RWPE2 (cell line): ENCODE measurements around the gene PIK3R1.

Experiments
- ATAC-seq: fragments of 200-7000 bp; cut with Tn5 transposase; 3 replicates; pipeline ENCODE4 v1.9.1; 2021; ENCODE audit warnings: low read depth
- DNase-seq: peaks from one replicate; pipeline ENCODE4 v3.0.0-alpha.2; 2020; ENCODE audit warnings: low spot score
- H3K27ac ChIP-seq: fragments of 450-650 bp; 2 replicates; pipeline ENCODE4 v1.5.1; 2017; ENCODE audit warnings: mild to moderate bottlenecking; ENCODE audit not compliant: poor library complexity, severe bottlenecking
- H3K27me3 ChIP-seq: fragments of 250-450 bp; sonication (Bioruptor Pico); 2 replicates; pipeline ENCODE4 v1.5.1; 2021; ENCODE audit warnings: mild to moderate bottlenecking, moderate library complexity; ENCODE audit not compliant: insufficient read depth, poor library complexity, severe bottlenecking
- H3K36me3 ChIP-seq: fragments of 250-450 bp; sonication (Bioruptor Pico); 2 replicates; pipeline ENCODE4 v1.5.1; 2020; ENCODE audit warnings: low read depth, mild to moderate bottlenecking, moderate library complexity
- H3K4me1 ChIP-seq: fragments of 250-450 bp; sonication (Bioruptor Pico); 2 replicates; pipeline ENCODE4 v1.5.1; 2021; ENCODE audit warnings: mild to moderate bottlenecking, moderate library complexity; ENCODE audit not compliant: insufficient read depth, poor library complexity, severe bottlenecking
- H3K4me3 ChIP-seq: fragments of 250-450 bp; sonication (Bioruptor Pico); 2 replicates; pipeline ENCODE4 v1.5.1; 2021; ENCODE audit warnings: mild to moderate bottlenecking, moderate library complexity; ENCODE audit not compliant: severe bottlenecking
- H3K9me3 ChIP-seq: fragments of 250-450 bp; sonication (Bioruptor Pico); 2 replicates; pipeline ENCODE4 v1.5.1; 2021; ENCODE audit warnings: mild to moderate bottlenecking, moderate library complexity; ENCODE audit not compliant: severe bottlenecking
- CTCF ChIP-seq: fragments of 450-650 bp; IDR thresholded peaks from one replicate; pipeline ENCODE4 v1.5.1; 2017; ENCODE audit warnings: mild to moderate bottlenecking, moderate library complexity; ENCODE audit not compliant: poor library complexity, severe bottlenecking

PIK3R1 gene

GRCh38 chr5:68333649-68334552, 118.3 kb downstream of the PIK3R1 start:
- H3K4me1 ChIP-seq = peaks cover 38% of the 10 kb centered on the region
- H3K36me3 ChIP-seq = no peaks in the 10 kb centered on the region
- peak; percentile 71 for TF ChIP-seq CTCF
- peak; percentile 79 for ATAC-seq
- H3K4me3 ChIP-seq = no peak overlapping the region
- no peaks in the 10 kb centered on the region for H3K27me3 ChIP-seq
- peak overlapping the region; percentile 73 for H3K27ac ChIP-seq
- H3K9me3 ChIP-seq = no peaks in the 10 kb centered on the region
- DNase-seq = no peak

GRCh38 chr5:68334553-68334886, 119.0 kb downstream of the PIK3R1 start:
- H3K27ac ChIP-seq = peak overlapping the region; percentile 73
- ATAC-seq = no peak
- no peaks in the 10 kb centered on the region for H3K36me3 ChIP-seq
- no peaks in the 10 kb centered on the region for H3K27me3 ChIP-seq
- H3K4me1 ChIP-seq = peaks cover 38% of the 10 kb centered on the region
- DNase-seq = no peak
- TF ChIP-seq CTCF = no peak
- H3K9me3 ChIP-seq = no peaks in the 10 kb centered on the region
- no peak overlapping the region for H3K4me3 ChIP-seq

GRCh38 chr5:68335075-68335474, 119.5 kb downstream of the PIK3R1 start:
- Histone ChIP-seq H3K4me1 (peaks cover 38% of the 10 kb centered on the region), H3K27me3 (no peaks in the 10 kb centered on the region), H3K27ac (peak overlapping the region; percentile 73), H3K36me3 (no peaks in the 10 kb centered on the region), H3K9me3 (no peaks in the 10 kb centered on the region), H3K4me3 (no peak overlapping the region)
- DNase-seq = no peak
- ATAC-seq = no peak
- TF ChIP-seq CTCF = no peak

GRCh38 chr5:68336200-68336599, 120.6 kb downstream of the PIK3R1 start:
- no peak for TF ChIP-seq CTCF
- no peak overlapping the region for H3K27ac ChIP-seq

GRCh38 chr5:68337235-68337634, 121.7 kb downstream of the PIK3R1 start:
- Histone ChIP-seq H3K27ac (no peak overlapping the region), H3K27me3 (no peaks in the 10 kb centered on the region), H3K9me3 (no peaks in the 10 kb centered on the region), H3K36me3 (no peaks in the 10 kb centered on the region), H3K4me1 (peaks cover 22% of the 10 kb centered on the region), H3K4me3 (no peak overlapping the region)
- ATAC-seq (no peak), DNase-seq (no peak)
- no peak for TF ChIP-seq CTCF

More at GRCh38 chr5:68336200-68336599, 120.6 kb downstream of the PIK3R1 start:
- no peak for ATAC-seq
- no peak for DNase-seq
- no peaks in the 10 kb centered on the region for H3K36me3 ChIP-seq
- no peaks in the 10 kb centered on the region for H3K27me3 ChIP-seq
- H3K9me3 ChIP-seq = no peaks in the 10 kb centered on the region
- H3K4me3 ChIP-seq = no peak overlapping the region
- peaks cover 29% of the 10 kb centered on the region for H3K4me1 ChIP-seq
